Muscle of back (tissue), 11 donors: ENCODE data around the gene PGGHG. TPM values are rescaled to one million over a fixed set of nuclear protein-coding genes. Genes with fewer than 3 reads are reported as not detected.
A peak's percentile ranks its signal among the peaks of the same experiment; 100 is the strongest.
"Not testable (repeated sequence)": the region's sequence is repeated elsewhere in the genome, so short reads cannot be mapped to it uniquely, and the experiment has no call there.

Experiments used
- DNase-seq, 3 donors: peaks; one replicate each; pipeline versions ENCODE4 v3.0.0 to v3.0.0-alpha.2; 2013
- polyA plus RNA-seq, 10 donors: library from polyadenylated mRNA; unstranded; fragments of 120-200 nt; gene quantifications; one replicate each; pipeline ENCODE4 v1.2.1, GENCODE V29; 2013; ENCODE audit not compliant: insufficient read length in 10 of 10

PGGHG gene
- polyA plus RNA-seq, 10 donors, result 3.5 to 15.7 (median 8.5) TPM

DNA sequence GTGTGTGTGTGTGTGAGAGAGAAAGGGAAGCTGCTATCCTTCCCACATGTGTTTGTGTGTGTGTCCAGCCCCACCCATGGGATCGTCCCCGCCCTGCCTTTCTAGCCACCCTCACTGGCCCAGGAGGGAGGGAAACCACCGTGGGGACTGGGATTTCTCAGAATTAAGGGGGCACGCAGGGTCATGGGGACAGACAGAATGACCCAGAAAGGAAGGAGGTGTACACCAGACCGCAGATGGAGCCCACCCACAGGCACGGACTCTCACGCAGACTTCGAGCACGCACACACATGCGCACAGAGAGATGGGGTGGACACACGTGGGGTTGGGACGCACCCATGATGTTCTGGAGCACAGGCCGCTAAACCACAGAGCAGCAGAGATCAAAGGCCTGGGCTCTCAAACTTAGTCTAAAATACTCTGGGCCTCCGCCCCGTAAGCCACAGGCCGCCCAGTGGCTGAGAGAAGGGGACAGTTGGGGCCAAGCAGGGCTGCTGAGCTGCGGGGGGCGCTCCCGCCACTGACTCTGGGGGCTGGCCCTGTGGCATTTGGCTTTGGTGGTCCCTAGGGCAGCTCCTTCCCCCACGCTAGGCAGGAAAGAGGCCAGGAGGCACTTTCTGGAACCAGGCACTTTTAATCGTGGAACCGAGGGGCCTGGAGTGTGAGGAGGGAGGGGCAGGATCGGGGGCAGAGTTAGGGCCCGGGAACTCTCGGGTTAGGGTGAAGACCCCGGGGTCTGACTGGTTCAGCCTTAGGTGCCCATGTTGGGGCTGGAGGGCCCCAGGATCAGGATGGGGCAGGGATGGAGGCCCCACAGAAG lies 8.9 kb downstream of the PGGHG start:
- no peak for DNase-seq

DNA sequence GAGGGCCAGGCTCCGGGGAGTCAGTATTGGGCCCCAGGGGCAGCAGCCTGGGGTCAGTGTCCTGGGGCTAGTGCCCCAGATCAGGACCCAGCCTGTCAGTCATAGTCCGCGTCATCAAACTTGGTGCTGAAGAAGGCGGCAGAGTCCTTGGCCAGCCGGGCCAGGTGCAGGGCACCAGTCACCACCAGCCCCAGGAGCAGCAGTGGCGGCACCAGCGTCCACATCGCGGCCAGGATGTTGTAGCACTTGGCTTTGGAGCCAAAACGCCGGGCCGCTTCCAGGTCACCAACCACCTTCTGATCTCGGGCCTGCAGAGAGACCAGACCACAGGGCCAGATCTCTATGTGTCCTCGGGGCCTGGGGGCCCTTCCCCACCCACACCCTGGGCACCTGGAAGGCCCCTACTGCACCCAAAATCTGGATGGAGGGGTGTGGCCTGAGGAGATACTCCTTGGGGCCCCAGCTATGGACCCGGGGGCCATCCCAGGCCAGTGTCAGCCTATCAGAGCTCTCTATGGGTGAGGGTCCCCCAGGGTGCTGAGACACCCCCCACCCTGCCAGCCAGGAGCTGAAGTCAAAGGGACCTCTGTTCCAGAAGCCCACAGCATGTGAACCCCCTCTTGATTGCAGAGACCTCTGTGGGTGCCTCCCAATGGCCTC lies 9.6 kb downstream of the PGGHG start:
- no peak for DNase-seq

DNA sequence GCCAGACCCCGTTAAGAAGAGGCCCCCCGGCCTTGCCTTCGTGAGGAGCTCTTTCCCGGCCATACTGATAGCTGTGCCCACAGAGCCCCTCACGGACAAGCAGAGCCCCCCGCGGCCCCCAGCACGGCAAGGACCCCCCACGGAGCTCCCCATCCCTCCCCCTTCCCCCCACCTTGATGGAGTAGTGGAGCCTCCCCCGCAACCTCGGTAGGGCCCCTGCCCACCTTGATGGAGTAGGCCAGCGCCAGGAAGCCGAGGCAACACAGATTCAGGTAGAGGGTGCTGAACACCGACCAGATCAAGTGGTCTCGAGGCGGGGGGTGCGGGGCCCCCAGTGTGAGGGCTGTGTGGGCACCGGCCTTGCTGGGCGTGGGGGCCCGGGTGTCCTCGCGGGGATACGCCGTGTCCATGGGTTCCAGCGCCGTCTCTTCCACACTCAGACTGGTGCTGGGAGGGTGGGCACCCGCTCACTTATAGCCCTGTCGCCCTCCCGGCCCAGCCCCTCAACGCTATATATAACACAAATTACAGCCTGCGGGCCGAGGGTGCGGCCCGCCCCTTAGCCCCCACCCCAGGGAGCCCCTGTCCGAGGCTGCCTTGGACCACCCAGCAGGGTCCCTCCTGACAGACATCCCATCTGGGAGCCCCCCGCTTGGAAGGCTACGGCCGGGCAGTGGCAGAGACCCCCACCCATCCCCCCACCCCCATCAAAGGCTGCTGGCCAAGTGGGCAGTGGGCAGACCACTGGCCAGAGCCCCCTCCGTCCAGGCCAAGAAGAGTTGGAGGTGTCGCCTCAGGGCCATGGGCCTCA lies 10.4 kb downstream of the PGGHG start, which contains the start of gene IFITM5:
Gene IFITM5 (minus strand): TSS at position 446 of the 811 bp plus-strand sequence. CDS start 36 bp downstream, at position 410.
- DNase-seq, result no peak

DNA sequence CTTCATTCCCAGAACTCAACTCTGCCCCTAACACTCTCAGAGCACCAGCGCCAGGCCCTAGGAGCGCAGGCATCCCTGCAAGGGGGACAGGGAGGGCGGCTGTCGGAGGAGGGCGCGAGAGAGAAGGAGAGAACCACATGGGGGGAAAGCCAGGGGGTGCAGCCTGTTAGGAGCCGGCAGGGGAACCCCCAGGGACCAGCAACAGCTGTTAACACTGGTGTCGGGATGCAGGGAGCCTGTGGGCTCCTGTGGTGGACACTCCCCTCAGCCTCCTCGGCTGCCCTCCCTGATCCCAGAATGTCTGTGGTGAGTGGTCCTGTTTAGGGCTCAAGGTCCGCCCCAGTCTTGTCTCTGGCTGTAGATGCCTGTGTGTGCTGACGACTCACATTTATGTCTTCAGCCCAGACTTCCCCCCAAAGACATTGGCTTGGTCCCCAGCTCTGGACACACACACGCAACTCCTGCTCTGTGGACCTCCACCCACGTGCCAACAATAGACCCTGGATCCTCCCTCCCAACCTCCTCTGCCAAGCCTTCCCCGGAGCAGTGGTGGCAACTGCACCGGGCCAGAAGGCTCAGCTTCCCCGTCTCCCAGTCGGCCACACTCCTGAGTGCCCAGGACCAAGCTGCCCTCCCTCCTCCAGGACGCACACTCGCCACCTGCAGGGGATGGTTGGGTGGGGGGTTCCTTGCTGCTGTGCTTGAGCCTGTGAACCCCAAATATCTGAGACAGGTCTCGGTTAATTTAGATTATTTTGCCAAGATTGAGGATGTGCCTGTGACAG lies 11.2 kb downstream of the PGGHG start:
- DNase-seq, result no peak

DNA sequence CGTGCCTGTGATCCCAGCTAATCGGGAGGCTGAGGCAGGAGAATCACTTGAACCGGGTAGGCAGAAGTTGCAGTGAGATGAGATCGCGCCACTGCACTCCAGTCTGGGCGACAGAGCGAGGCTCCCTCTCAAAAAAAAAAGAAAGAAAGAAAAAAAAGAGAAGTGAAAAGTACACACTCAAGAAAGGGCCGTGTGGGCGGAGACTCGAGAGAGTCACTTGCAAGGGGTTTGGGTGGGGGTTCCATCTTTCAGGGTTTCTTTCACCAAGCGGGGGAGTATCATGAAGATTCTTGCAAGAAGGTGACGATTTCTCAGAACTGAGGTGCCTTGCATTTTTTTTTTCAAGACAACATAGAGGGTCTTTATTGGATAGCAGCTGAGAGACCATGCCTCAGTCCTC lies 14.4 kb downstream of the PGGHG start:
- DNase-seq, result no peak

DNA sequence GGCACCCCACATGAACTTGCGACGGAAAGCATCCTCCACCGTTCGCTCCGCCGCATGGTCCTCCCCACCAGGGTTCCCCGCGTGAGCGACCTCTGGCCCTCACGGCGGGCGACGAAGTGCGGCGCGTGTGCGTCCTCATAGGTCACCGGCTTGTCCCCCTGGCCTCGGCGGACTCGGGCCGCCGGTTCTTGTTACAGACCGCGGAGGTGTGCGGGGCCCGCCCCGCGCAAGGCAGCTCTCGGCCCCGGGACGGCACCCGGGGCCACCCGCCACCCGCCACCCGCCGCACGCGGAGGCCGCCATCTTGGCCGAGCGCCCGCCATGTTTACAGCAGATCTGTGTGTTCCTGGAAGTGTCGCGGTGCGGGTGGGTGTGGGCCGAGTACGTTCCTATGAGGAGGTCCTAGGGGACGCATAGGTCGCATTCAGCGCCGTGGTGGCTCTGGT lies 15.2 kb downstream of the PGGHG start:
- no peak for DNase-seq

DNA sequence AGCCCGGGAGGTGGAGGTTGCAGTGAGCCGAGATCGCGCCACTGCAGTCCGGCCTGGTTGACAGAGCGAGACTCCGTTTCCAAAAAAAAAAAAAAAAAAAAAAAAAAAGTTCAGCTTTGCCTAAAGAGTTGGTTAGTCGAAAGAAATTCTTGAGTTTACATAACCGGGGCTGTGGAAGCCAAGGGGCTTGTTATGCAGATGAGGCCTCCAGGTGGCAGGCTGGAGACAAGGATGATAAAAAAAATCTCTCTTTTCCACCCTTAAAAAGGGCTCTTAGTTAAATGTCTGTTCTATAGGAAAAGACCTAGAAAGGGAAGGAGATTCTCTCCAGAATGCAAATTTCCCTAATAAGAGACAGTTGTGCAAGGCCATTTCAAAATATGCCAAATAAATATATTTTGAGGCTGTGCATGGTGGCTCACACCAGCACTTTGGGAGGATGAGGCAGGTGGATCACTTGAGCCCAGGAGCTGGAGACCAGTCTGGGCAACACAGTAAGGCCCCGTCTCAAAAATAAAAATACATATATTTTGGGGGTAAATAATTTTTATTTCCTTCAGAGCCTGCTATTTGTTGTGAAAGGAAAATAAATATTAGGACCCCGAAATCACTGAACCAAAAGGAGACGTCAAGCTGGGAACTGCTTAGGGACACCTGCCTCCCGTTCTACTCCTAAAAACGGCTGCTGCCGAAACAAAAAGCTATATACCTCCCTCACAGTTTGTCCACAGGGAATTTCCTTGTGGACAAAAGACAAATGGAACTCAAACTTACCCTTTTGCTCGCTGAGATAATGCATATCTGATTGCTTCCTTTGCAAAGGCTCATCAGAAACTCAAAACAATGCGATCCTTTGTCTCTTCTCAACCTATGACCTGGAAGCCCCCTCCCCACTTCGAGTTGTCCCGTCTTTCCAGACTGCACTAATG lies 16.3 kb downstream of the PGGHG start:
- DNase-seq, result peak; percentile 78 to 92 (median 85)

DNA sequence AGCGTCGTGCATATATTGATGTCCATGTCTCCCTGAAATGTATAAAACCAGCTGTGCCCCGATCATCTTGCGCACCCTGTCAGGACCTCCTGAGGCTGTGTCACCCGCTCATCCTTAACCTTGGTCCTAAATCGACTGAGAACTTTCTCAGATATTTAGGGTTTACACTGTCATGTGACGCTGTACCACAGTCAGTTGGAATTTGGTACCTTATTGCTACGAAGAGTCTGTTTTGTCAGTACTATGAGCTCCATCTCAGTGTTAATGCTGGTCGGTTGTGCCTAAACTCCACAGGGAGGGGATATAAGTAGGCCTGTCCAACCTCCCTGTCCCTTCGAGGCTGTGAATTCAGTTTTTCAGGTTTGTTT lies 16.9 kb downstream of the PGGHG start:
- DNase-seq, result no peak

DNA sequence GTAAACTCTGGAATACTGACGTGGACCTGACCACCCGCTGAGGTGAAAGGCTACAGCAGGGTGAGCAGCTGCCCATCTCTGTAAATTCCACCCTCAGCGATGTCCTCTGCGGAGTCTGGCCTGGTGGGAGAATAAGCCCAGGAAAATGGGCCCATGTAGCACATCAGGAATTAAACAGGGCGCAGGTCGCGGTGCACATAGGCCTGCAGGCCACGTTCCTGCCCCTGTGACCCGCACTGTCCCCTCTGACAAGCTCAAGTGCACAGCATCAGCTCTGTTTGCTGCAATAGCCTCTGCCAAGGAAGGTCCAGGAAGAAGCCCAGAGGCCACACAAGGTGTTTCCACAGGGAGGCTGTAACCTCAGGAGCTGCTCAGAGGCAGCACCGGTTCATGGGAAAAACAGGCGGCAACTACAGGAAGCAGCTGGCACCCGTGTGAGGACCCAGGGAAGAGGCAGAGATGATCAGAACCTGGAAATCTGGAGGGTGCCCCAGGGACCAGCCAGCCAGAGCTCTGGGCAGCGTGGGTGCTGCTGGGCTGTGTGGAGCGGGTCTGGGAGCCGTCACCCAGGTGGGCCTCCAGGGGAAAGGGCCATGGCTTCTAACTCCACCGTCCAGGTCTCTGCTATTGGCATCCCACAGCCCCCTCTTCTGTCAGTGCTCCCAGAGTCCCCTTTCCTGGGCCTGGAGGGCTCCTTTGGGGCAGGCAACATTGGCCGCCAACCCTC lies 17.9 kb downstream of the PGGHG start:
- DNase-seq, result no peak

DNA sequence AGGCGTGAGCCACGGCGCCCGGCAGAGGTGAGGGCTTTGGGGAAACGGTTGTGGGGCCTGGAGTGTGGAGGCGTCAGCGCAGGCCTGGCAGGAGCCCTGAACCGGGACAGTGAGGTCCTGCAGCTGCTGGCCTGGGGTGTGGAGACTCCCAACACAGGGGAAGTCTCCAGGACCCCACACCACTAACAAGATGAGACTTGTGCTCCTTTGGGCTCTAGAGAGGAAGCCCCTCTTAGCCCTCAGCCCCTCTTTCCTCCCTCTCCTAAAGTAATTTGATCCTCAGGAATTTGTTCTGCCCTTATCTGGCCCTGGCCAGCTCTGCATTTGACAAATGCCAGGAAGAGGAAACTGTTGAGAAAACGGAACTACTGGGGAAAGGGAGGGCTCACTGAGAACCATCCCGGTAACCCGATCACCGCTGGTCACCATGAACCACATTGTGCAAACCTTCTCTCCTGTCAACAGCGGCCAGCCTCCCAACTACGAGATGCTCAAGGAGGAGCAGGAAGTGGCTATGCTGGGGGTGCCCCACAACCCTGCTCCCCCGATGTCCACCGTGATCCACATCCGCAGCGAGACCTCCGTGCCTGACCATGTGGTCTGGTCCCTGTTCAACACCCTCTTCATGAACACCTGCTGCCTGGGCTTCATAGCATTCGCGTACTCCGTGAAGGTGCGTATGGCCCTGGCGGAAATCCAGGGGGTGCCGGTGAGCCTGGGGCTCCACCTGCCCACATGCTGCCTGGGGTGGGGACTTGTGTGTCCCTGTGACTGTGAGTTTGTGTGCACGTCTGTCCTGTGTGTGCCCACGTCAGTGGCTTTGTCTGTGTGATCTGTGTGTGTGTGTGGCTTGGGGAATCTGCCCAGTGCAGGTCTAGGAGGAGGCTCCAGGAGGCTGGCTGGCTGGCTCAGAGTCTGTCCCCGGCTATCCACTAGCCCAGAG lies 19.1 kb downstream of the PGGHG start, which contains the start of gene IFITM2:
Gene IFITM2 (plus strand): TSS at position 51 of the 943 bp plus-strand sequence. CDS start 377 bp downstream, at position 428.
- peak; percentile 78 to 83 (median 81) for DNase-seq

DNA sequence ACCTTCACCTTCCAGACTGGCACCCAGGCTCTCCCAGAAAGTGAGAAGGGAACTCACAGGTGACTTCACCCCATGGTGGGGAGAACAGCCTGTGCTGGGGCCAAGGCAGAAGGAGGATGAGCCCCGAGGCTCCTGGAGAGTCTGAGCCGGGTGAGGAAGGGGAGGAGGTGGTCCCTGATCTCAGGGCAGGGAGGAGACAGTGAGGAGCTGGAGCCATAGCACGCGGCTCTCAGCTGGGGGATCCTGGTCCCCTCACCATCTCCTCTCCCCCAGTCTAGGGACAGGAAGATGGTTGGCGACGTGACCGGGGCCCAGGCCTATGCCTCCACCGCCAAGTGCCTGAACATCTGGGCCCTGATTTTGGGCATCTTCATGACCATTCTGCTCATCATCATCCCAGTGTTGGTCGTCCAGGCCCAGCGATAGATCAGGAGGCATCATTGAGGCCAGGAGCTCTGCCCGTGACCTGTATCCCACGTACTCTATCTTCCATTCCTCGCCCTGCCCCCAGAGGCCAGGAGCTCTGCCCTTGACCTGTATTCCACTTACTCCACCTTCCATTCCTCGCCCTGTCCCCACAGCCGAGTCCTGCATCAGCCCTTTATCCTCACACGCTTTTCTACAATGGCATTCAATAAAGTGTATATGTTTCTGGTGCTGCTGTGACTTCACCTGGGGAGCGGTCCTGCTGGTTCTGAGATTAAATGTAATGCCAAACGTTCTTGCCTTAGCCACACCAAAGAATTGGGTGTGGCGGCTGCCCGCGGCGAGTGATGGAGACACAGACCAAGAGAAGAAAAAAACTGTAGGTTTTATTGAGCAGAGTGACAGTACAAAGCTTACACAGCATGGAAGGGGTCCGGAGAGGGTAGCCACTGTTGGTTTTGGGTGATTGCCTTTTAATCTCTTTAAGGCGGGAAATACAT lies 20.1 kb downstream of the PGGHG start:
- not testable (repeated sequence) for DNase-seq

DNA sequence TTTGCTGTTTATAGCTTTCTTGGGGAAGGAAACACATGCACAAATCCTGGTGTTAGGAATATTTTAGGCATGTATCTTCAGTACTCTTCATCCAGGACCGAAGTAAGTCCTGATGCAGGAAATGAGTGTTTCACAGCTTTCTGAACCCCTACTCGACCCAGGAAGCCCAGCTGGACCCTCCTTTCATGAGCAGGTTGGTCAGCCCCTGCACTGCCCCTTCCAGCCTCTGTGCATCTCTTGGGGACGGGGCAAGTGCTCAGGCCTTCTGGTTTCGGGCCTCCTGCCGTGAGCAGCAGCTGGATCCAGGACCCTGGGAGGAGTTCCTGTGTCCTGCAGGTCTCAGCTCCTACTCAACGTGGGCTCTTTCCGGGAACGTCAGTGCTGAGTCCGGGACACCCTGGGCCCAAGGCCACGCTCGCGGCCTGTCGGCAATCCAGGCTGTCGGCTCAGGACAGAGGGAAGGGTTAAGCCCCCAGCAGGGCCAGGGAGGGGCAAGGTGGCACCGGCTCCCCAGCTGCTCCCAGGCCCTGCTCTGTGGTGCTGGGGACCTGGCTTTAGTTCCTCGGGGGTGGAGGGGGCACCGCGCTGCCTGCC lies 21.1 kb downstream of the PGGHG start:
- DNase-seq, result not testable (repeated sequence)

DNA sequence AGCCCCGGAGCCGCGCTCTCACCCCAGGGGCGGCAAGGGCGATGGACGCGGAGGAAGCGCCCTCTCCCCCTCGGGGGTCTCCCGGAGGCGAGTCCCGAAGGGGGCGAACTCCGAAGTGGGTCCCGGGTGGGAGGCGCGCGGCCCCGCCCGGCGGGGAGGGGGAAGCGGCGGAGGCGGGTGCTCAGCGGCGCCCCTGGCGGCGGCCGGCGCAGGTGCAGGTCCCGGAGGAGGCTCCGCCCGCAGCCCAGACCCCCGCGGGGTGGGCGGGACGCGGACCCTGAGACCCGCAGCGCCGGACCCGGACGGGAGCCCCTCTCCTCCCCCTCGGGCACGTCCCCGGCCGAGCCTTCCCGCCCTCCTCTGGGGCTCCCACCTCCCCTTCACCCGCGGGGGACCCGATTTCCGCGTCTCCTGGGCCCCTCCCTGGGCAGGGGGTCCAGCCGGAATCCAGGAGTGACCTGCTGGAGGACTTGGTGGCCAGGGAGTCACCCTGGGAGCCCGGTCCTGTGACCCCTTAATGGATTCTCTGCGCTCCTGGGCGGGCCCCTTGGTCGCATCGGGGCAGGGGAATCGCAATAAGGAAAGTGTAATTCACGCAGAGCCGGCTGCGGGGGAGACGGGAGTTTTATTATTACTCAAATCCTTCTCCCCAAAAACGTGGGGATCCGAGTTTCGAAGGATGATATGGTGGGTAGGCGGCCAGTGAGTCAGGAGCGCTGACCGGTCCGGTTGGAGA lies 22.3 kb downstream of the PGGHG start:
- not testable (repeated sequence) for DNase-seq

DNA sequence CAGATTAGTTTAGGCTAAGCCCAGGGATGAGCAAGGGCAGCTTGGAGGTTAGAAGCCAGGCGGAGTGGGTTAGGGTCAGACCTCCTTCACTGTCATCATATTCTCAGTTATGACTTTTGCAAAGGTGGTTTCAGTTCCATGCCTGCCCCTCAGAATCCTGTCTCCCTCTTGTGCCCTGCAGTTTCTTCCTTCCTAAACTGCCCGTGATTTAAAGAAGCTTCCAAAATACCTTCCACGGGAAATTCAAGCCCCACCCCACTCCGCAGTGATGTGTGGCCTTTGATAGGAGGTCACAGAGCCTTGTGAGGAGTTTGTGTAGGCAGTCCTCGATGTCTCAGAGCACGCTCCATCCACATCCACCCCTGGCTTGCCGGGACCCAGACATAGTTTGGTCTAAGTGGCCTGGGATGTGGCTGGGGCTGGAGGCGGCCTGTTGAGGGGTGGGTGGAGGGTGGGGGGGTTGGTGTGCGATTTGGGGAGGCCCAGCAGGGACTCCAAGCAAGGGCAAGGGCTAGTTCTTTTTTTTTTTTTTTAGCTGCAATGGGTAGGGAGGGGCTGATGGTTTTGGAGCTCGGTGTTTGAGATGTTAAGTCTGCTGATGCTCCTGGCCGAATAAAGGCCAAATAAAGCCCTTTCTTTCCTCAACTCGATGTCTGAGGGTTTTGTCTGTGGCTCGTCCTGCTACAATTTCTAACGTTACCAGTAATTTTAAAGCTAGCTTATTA lies 23.3 kb downstream of the PGGHG start:
- DNase-seq, result no peak

DNA sequence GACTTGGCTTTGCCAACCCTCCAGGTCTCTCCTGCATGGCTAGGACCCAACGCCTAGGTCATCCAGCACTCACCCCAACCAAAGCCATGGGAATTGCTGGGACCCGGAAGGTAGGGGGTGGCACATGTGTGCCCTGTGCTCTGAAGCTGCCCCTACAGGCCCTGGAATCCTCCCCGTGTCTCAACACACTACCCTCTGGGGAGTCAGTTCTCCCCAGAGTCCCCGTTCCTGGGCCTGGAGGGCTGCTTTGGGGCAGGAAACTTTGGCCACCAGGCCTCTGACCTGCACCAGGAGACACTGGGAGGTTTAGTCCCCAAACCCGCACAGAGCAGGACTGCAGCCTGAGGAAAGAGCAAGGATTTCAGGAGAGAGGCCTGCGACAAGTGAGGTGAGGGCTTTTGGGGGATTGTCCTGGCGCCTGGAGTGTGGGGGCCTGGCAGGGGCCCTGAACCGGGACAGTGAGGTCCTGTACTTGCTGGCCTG lies 24.4 kb downstream of the PGGHG start:
- no peak for DNase-seq
